ENCODE data around the gene MMS19.
A peak's percentile ranks its signal among the peaks of the same experiment; 100 is the strongest.

The MMS19 gene

GRCh38 chr10:97511711-97512440, 13.7 kb upstream of the MMS19 start:
- peaks cover 36% of the 10 kb centered on the region for H3K4me1 Mint-ChIP-seq
- H3K27ac Mint-ChIP-seq, result peak overlapping the region in 1 of 3 experiments; percentile 63
- no peak for TF ChIP-seq CTCF (IDR thresholded peaks at IDR 0.05; ENCODE audit: unreplicated experiment in 3 of 3)
- no peaks in the 10 kb centered on the region for H3K36me3 Mint-ChIP-seq (ENCODE audit: low read depth)
- no peaks in the 10 kb centered on the region for H3K27me3 Mint-ChIP-seq (ENCODE audit: low read depth)
- no peaks in the 10 kb centered on the region for H3K9me3 Mint-ChIP-seq
- no peak overlapping the region for H3K4me3 Mint-ChIP-seq

- TF ChIP-seq CTCF (IDR thresholded peaks at IDR 0.05; ENCODE audit: unreplicated experiment in 3 of 3), result no peak
- H3K9me3 Mint-ChIP-seq, result no peaks in the 10 kb centered on the region
These were observed 12.5 kb upstream of the MMS19 start for GRCh38 chr10:97510686-97511085.

GRCh38 chr10:97509120-97509680, 11.0 kb upstream of the MMS19 start:
- H3K4me3 Mint-ChIP-seq, result no peak overlapping the region
- H3K36me3 Mint-ChIP-seq (ENCODE audit: low read depth), result no peaks in the 10 kb centered on the region
- no peaks in the 10 kb centered on the region for H3K9me3 Mint-ChIP-seq
- H3K4me1 Mint-ChIP-seq, result peaks cover 21% of the 10 kb centered on the region
- H3K27ac Mint-ChIP-seq, result no peak overlapping the region
- peaks cover 6% of the 10 kb centered on the region for H3K27me3 Mint-ChIP-seq (ENCODE audit: low read depth)
- TF ChIP-seq CTCF (IDR thresholded peaks at IDR 0.05; ENCODE audit: unreplicated experiment in 3 of 3), result no peak

More at GRCh38 chr10:97510686-97511085, 12.5 kb upstream of the MMS19 start:
- Mint-ChIP-seq H3K4me1 (peaks cover 35% of the 10 kb centered on the region), H3K4me3 (no peak overlapping the region), H3K36me3 (ENCODE audit: low read depth) (no peaks in the 10 kb centered on the region), H3K27ac (no peak overlapping the region), H3K27me3 (ENCODE audit: low read depth) (peaks cover 6% of the 10 kb centered on the region)

DNA sequence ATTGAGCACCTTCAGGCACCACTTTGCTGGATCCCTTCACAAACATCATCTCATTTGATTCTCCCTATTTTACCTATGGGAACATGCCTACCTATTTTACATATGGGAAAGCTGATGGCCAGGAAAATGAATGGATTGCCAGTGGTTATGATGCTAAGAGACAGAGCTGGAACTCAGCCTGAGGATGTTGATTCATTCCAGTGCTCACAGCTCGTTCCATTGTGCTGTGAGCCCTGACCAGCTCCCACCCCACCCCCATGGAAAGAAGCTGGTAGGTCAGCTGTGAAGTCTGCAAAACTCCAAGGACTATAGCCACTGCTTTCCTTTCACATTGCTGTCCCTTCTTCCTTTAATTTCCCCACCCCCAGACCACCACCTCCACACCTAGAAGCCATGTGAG, 10.1 kb upstream of the MMS19 start:
- Mint-ChIP-seq H3K4me3 (no peak overlapping the region), H3K27me3 (ENCODE audit: low read depth) (peaks cover 6% of the 10 kb centered on the region), H3K9me3 (no peaks in the 10 kb centered on the region), H3K27ac (peak overlapping the region in 1 of 3 experiments; percentile 61), H3K4me1 (peaks cover 20% of the 10 kb centered on the region), H3K36me3 (ENCODE audit: low read depth) (no peaks in the 10 kb centered on the region)
- TF ChIP-seq CTCF (IDR thresholded peaks at IDR 0.05; ENCODE audit: unreplicated experiment in 3 of 3), result no peak

DNA sequence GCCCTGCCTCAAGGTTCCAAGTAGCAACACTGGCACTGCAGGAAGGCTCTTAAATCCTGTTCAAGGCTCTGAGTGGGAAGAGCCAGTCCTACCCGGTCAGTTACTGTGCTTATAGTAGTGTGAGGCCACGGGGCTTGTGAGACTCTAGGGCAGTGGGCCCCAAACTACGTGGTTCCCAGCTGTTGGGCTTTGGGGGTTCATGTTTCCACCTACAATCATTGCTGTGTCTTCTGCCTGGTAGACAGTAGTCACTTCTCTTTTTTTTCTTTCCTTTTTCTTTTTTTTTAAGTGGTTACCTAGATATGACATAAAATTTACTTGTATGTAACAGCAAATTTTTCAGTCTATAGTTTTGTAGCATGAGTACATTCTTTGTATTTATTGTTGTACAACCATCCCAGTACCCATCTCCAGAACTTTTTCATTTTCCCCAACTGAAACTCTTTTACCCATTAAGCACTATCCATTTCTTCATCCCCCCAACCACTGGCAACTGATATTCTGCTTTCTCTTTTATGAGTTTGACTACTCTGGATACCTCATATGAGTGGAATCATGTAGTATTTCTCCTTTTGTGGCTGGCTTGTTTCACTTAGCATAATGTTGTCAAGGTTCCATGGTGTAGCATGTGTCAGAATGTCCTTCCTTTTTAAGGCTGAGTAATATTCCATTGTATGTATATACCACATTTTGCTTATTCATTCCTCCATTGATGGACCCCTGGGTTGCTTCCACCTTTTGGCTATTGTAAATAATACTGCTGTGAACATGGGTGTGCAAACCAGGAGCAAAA, 8.2 kb upstream of the MMS19 start:
- Mint-ChIP-seq H3K4me1 (peaks cover 9% of the 10 kb centered on the region), H3K9me3 (no peaks in the 10 kb centered on the region), H3K27ac (no peak overlapping the region), H3K4me3 (no peak overlapping the region), H3K27me3 (ENCODE audit: low read depth) (peaks cover 16% of the 10 kb centered on the region), H3K36me3 (ENCODE audit: low read depth) (no peaks in the 10 kb centered on the region)
- no peak for TF ChIP-seq CTCF (IDR thresholded peaks at IDR 0.05; ENCODE audit: unreplicated experiment in 3 of 3)
